GM21576 (cell line): ENCODE data around the gene TUBGCP6.

Source experiments
- ATAC-seq: cut with Tn5 transposase; IDR thresholded peaks from one replicate; pipeline ENCODE4 v1.9.1; 2021; ENCODE audit warnings: mild to moderate bottlenecking, moderate library complexity; ENCODE audit not compliant: unreplicated experiment

Gene TUBGCP6, protein sequence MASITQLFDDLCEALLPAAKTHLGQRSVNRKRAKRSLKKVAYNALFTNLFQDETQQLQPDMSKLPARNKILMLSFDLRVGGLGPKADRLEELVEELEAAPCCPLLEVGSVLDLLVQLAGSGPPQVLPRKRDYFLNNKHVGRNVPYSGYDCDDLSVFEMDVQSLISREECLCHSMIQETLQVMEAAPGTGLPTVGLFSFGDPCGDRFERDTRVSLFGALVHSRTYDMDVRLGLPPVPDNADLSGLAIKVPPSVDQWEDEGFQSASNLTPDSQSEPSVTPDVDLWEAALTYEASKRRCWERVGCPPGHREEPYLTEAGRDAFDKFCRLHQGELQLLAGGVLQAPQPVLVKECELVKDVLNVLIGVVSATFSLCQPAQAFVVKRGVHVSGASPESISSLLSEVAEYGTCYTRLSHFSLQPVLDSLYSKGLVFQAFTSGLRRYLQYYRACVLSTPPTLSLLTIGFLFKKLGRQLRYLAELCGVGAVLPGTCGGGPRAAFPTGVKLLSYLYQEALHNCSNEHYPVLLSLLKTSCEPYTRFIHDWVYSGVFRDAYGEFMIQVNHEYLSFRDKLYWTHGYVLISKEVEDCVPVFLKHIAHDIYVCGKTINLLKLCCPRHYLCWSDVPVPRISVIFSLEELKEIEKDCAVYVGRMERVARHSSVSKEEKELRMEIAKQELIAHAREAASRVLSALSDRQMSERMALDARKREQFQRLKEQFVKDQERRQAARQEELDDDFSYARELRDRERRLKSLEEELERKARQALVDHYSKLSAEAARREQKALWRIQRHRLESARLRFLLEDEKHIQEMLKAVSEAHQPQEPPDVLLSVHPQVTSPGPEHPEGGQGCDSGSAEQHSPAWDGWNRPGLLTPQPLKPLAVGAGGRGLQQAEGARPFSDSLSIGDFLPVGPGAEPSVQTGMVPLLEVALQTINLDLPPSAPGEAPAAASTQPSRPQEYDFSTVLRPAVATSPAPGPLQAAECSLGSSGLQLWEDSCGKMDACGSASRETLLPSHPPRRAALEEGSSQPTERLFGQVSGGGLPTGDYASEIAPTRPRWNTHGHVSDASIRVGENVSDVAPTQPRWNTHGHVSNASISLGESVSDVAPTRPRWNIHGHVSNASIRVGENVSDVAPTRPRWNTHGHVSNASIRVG (N-terminal part only)

DNA sequence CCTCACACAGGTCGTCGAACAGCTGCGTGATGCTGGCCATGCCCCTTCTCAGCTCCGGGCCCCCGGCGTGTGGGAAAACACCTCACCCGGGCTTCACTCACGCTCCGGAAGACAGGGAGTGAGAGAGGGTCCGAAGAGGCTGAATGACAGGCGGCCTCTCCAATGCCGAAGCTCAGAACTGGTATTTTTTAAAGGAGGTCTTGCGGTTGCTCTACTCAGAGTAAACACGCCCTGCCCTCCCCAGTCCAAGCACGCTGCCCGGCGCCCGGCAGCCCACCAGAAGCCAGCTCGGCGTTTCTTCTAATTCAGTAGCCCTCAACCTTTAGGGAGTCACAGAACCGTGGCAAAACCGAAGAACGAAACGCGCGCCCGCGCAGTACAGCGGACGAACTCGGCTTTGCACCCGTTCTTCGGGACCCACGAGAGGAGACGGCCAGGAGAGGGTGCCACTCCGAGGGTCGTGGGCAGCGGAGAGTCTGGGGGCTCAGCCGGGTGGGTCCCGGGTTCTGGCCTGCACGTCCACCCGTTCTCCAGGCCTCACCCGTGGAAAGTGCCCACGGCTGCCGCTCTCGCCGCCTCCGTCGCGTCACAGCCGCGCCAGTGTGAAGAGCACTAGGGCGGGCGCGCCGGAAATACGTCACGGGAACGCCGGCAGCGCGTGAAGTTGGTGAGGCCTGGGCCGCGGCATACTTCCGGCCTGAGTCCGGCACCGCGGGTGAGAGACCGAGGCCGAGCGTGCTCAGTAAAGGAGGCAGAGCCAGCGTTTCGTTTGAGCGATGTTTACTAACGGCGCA, at the start of gene TUBGCP6:
Gene TUBGCP6 (minus strand): TSS at position 604 of the 794 bp plus-strand sequence. CDS start 564 bp downstream, at position 40.
- ATAC-seq = peak; percentile 52

DNA sequence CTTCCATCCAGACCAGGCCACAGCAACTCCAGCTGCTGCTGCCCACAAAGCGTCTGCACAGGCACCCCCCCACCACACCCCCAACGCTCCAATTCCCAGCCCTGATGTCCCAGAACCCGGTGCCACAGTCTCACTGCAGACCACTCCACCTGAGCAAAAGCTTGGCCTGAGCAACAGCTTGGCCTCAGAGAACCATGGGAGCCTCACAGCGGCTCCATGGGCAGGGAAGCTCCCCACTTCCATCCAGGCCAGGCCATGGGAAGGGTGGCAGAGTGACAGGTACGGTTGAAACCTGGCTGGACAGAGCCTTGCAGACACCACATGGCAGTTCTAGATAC, 49.5 kb upstream of the TUBGCP6 start:
- no peak for ATAC-seq

DNA sequence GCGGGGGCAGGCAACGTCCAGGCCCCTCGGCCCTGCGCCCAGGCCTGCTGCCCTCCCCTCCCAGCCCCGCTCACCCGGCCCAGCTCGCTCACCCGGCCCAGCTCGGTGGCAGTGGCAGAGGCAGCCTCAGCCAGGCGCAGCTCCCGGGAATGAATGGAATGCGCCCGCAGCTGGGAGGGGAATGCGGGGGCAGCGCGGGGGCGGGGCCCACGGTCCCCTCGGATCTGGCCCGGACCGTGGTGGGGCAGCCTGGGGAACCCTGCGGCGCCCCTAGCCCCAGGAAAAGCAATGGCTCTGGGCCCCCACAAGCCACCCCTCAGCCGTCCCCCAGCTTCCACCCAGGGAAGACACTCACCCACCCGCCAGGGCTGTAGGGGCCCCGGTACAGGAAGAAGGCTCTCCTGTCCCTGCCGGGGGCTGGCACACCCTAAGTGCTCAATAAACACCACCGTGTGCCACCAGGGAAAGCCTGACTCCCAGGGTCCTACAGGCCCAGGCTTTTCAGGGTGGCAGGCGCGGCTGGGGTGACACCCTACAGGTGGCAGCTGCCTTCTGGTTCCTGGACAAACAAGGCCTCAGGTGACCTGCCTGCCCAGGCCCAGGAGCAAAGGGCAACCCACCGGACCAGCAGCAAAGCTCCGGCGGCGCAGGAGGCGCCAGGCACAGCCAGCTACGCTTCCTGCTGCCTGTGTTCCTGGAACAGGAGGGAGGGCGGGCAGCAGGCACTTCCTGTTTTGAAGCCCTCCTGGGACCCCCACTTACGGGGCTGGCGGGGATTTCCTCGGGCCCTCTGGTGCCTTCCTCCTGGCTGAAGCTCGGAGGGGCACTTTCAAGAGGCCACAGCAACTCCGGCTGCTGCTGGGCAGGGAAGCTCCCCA, 48.9 kb upstream of the TUBGCP6 start:
- ATAC-seq = no peak

DNA sequence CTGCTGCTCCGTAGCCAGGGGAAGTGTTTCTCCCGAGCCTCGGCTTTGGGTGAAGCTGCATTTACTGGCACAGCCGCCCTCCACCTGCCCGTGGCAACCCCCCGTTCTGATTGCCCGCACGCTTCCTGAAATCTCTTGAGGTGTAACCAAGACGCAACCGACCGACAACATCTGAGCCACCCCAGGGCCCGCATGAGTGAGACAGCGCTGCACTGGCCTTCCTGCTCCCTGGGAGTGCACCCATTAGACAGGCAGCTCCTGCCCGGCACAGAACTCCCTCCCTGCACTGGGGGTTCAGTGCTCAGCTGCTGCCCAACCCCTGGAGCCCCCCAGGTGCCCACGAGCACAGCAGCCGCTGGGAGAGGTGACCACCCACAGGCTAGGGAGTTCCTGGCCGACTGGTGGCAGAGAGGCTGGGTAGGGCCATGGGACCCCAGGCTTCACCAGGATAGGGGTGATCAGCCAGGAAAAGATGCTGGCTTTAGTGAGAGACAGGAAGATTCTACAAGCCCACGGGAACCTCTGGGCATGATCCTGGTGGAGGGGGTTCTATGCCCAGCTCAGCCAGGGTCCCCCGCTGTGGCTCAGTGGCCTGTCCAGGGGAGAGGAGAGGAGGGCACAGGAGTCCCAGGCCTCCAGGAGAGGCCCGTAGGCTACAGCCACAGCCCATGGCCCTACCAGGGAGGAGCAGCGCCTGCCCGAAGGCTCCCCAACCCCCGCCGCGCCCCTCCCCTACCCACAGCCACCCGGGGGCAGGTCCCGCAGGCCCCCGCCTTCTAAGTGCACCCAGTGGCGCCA, 48.0 kb upstream of the TUBGCP6 start:
- no peak for ATAC-seq

DNA sequence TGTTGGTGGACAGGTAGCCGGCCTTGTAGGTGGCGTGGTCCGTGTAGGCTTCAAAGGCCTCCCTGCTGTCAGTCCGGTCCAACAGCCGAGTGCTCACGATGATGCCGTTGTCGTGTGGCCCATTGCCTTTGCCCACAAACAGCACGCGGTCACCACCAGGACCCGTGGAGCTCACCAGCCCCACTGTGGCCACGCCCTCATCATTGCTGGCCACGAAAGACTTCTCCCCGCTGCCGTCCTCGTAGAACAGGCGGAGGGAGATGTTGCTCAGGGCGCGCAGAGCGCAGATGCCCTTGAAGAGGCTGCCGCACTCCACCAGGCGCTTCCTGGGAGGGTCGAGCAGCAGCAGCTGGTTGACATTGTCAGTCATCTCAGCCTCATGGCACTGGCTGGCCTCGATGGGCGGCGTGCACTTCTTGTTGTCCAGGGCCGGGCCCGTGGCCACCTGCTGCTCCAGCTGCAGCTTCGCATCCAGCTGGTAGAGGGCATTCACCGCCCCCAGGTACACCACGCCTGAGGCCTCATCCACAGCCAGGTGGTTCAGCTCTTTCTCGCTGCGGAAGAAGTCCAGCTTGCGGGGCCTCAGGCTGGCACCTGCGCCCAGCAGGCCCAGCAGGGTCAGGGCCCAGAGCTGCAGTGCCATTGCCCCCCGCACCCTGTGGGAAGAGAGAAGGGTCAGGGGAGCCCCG, 45.3 kb upstream of the TUBGCP6 start:
- ATAC-seq = no peak

DNA sequence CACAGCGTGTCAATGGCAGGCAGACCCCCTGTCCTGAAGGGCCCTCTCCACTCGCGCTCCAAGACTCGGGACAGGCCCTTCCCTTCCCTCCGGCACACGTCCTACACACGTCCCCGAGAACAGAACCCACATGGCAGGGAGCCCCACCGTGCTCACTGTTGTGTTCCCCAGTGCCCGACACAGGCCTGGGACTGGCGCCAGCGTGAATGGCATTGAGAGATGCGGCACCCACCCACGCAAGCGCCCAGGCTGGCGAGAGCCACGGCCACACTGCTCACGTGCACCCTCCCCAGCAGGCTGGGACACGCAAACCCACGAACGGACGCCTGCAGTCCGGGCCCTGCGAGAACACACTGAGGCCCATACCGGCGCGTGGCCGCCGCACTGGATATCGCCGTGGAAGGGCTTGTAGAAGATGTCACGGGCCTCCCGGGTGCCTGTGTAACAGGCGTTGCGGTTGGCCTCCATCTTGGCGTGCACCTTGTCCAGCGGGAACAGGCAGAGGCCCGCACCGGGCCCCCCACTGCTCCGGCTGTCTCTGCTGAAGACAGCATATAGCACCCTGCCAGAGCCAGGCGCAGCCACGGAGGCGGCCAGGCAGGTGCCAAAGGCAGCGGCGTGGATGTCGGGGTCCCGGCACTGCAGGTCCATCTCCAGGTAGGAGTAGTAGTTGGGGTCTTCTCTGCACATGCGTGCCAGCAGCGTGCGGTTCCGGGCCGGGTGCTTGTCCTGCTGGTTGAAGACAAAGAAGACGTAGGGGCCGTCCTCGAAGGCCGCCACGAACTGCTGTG, 44.5 kb upstream of the TUBGCP6 start:
- no peak for ATAC-seq

DNA sequence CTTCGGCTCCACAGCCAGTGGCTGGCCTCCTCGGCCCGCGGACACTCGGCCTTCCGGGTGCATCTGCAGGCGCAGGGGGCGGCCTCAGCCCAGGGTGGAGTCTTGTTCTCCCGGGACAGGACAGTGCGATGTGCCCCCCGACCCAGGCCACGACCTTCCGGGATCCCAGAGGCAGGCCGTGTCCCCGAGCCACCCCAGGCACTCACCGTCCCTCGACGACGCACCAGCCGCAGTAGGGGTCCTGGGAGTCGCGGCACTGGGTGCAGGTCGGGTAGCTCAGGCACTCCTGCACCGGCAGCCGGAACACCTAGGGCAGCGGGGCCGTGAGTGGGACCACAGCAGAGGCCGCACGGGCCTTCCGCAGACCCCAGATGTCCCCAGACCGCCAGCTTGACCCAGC, 42.9 kb upstream of the TUBGCP6 start:
- ATAC-seq = no peak

DNA sequence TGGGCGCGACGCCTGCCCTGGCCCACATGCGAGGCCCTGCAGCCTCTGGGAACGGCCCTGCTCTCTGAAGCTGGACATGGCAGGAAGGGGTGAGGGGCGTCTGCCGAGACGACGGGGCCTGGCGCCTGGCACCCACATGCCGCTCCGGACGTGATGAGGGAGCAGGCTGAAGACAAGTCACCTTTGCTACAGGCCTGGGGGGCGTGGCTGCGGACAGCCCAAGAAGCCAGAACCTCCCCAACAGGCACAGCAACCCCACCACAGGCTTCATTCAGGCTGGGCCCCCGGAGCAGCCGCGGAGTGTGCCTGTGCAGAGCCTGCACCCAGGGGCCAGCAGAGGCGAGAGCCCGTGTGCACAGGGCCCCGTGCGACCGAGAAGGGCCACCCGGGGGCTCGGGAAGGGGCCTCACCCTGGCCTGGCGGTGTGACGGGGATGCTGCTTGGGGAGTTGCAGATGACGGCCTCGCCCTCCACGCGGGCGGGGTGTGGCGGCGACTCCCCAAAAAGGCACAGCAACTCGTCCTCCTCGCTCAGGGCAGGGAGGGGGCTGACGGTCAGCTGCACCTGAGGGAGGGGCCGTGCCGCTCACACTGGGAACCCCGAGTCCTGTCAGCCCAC, 42.0 kb upstream of the TUBGCP6 start:
- ATAC-seq = no peak

DNA sequence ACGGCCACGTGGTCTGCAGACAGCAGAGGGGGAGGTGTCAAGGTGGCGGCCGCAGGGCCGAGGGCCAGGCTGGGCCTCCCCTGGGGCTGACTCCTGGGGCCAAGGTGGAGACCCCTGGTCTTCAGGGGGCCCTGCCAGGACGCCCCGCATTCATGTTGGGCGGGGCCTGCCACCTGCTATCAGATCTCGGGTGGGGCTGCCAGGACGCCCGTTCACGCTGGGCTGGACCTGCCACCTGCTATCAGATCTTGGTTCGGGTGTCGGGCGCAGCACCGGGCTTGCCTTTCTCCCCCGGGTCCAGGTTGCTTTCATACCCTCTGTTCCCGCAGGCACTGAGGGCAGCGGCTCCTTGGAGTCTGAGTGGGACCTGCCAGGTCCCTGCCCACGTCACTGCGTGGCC, 41.5 kb upstream of the TUBGCP6 start:
- ATAC-seq = no peak

DNA sequence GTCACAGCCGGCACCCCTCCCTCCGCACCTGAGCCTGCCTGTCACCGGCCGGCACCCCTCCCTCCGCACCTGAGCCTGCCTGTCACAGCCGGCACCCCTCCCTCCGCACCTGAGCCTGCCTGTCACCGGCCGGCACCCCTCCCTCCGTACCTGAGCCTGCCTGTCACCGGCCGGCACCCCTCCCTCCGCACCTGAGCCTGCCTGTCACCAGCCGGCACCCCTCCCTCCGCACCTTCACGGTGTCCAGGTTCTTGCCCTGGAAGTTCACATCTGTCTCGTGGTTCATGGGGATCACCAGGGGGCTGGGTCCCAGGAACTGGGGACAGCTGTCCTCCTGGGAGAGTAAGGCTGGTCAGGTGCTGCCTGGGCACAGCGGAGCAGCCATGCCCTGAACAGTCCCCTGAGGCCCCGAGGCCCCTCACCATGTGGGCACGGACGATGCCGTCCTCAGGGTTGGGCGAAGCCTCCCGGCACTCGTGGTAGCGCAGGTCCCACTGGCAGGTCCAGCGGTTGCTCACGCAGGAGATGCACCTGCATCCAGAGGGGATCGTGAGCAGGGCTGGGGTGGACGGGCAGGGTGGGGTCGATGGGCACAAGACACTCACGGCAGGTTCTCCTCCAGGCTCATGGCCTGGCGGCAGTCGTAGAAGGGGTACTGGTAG, 40.9 kb upstream of the TUBGCP6 start:
- no peak for ATAC-seq

DNA sequence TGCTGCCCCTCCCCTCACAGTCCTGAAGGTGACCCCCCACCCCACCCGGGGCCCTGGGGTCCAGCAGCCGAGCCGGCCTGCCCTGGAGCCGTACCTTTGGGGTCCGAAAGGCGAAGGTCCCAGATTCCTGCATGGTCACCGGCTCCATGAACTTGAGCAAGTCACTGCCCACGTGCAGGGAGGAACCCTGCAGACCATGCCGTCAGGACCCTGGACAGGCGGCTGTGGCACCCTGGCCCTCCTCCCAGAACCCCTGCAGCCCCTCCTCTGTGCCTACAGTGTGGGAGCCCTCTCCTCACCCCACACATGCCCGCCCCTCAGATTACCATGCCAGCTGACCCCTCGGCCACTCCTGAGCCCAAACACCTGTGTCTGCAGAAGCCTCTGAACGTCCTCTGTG, 39.7 kb upstream of the TUBGCP6 start:
- no peak for ATAC-seq

DNA sequence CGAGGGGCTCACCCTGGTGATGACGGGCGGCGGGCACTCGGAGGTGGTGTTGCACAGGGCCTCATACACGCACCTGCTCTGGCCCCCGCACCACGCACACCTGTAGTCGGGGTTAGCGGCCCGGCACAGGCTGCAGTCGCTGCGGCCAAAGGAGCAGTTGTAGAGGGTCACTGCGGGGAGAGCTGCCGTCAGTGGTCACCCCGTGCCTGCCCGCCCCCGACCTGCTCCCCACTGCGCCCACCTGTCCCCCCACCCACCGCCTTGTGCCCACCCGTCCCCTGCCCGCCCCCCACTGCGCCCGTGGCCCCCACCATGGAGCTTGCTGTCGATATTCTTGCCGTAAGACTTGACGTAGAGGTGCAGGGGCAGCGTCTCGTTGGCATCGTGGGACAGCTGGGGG, 39.0 kb upstream of the TUBGCP6 start:
- no peak for ATAC-seq

DNA sequence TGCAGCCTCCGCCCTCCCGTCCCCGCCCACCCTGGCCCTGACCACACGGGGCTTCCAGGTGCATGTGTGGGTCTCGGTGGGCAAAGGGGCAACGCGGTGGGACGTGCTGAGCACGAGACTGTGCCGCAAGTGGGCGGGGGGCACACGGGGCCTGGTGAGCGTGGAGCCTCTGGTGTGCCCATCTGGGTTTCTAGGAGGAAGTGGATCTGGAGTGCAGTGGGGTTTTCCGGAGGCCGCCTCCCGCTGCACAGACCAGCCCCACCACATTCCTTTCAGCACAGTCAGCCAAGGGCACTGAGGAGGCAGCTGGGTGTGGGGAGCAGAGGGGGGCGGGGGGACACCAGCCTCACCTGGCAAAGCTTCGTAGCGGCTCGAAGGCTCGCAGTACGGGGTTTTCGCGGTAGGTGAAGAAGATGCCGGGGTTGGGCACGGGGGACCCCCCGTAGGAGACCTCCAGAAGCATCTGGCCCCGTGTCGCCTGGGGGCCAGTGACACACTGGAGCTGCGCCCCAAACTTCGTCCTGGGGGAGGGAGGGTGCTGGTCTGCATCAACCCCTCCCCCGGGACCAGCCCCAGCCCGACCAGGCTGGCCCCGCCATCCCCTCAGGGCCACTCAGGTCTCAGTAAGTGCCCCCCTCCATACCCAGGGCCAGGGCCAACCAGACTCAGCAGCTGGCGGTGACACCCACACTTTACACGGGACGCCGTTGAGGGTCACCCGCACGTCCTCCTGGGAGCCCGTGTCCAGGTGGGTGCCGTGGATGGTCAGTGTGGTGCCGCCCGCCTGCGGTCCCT, 37.7 kb upstream of the TUBGCP6 start:
- ATAC-seq = no peak

DNA sequence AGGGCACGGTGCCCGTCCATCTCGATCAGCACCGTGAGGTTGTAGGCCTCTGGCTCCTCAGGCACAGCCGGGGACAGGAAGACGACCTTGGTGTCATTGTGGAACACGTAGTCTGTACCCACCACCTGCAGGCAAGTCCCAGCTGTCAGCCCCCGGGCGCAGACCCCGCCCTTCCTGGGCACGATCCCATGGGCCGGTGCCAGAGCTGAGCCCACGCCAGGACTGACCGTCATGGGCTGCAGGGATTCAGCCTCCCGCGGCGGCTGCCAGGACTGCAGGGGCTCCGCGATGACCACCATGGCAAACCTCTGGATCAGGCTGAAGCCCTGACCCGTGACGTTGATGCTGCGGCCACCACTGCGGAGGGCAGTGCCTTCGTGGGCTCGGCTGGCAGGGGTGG, 37.1 kb upstream of the TUBGCP6 start:
- ATAC-seq = no peak

DNA sequence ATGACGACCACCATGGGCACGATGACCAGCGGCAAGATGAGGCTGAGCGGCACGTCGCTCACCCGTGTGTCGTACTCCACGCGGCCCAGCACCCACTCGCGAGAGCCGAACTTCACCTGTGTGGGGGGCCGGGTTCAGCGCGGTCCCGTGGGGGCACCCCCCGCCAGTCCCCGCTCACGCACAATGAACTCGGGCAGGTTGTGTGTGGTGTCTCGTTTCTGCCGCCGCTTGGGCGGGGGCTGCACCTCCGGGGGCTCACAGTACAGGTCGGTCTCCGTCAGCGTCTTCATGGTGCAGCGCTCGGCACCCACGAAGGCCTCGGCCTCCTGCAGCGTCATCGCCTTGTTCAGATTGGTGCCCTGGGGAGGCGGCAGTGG, 36.5 kb upstream of the TUBGCP6 start:
- ATAC-seq = no peak
